Measurements from ENCODE around the gene FOXG1. TPM values are rescaled to one million over a fixed set of nuclear protein-coding genes. Genes with fewer than 3 reads are reported as not detected.

FOXG1 gene
- total and polyA plus RNA-seq, 2 experiments from 2014 or later, result 0.15 TPM; not detected in 1

- H3K27ac ChIP-seq, result no peak overlapping the region
- H3K4me3 ChIP-seq, result no peak overlapping the region
- no peaks in the 10 kb centered on the region for H3K4me1 ChIP-seq (ENCODE audit: low read depth)
- DNase-seq (ENCODE audit: low read depth in 1 of 2, low spot score in 1 of 2), result no peak
- TF ChIP-seq, protein P1, sequence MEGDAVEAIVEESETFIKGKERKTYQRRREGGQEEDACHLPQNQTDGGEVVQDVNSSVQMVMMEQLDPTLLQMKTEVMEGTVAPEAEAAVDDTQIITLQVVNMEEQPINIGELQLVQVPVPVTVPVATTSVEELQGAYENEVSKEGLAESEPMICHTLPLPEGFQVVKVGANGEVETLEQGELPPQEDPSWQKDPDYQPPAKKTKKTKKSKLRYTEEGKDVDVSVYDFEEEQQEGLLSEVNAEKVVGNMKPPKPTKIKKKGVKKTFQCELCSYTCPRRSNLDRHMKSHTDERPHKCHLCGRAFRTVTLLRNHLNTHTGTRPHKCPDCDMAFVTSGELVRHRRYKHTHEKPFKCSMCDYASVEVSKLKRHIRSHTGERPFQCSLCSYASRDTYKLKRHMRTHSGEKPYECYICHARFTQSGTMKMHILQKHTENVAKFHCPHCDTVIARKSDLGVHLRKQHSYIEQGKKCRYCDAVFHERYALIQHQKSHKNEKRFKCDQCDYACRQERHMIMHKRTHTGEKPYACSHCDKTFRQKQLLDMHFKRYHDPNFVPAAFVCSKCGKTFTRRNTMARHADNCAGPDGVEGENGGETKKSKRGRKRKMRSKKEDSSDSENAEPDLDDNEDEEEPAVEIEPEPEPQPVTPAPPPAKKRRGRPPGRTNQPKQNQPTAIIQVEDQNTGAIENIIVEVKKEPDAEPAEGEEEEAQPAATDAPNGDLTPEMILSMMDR (IDR thresholded peaks at IDR 0.05; ENCODE audit: low read depth, low read length), result no peak
- no peaks in the 10 kb centered on the region for H3K9me3 ChIP-seq (ENCODE audit: low read depth)
- no peaks in the 10 kb centered on the region for H3K36me3 ChIP-seq
- H3K27me3 ChIP-seq, result peaks cover 100% of the 10 kb centered on the region
Observed at GRCh38 chr14:28780843-28781820, 14.5 kb downstream of the FOXG1 start.

GRCh38 chr14:28782301-28782700, 15.7 kb downstream of the FOXG1 start:
- H3K4me1 ChIP-seq (ENCODE audit: low read depth), result no peaks in the 10 kb centered on the region

GRCh38 chr14:28783664-28784063, 17.1 kb downstream of the FOXG1 start:
- DNase-seq (ENCODE audit: low read depth in 1 of 2, low spot score in 1 of 2), result no peak

More at GRCh38 chr14:28782301-28782700, 15.7 kb downstream of the FOXG1 start:
- no peaks in the 10 kb centered on the region for H3K9me3 ChIP-seq (ENCODE audit: low read depth)
- TF ChIP-seq, protein P1 (IDR thresholded peaks at IDR 0.05; ENCODE audit: low read depth, low read length), result no peak
- peaks cover 100% of the 10 kb centered on the region for H3K27me3 ChIP-seq
- H3K36me3 ChIP-seq, result no peaks in the 10 kb centered on the region
- no peak overlapping the region for H3K27ac ChIP-seq
- DNase-seq (ENCODE audit: low read depth in 1 of 2, low spot score in 1 of 2), result no peak
- H3K4me3 ChIP-seq, result no peak overlapping the region

GRCh38 chr14:28784096-28785048, 17.8 kb downstream of the FOXG1 start:
- no peak for DNase-seq (ENCODE audit: low read depth in 1 of 2, low spot score in 1 of 2)
- TF ChIP-seq, protein P1 (IDR thresholded peaks at IDR 0.05; ENCODE audit: low read depth, low read length), result no peak
- no peak overlapping the region for H3K27ac ChIP-seq
- peaks cover 99% of the 10 kb centered on the region for H3K27me3 ChIP-seq
- peak overlapping the region; percentile 41 for H3K4me3 ChIP-seq
- no peaks in the 10 kb centered on the region for H3K36me3 ChIP-seq
- H3K9me3 ChIP-seq (ENCODE audit: low read depth), result no peaks in the 10 kb centered on the region
- H3K4me1 ChIP-seq (ENCODE audit: low read depth), result no peaks in the 10 kb centered on the region

More at GRCh38 chr14:28783664-28784063, 17.1 kb downstream of the FOXG1 start:
- Histone ChIP-seq H3K9me3 (ENCODE audit: low read depth) (no peaks in the 10 kb centered on the region), H3K27ac (no peak overlapping the region), H3K36me3 (no peaks in the 10 kb centered on the region), H3K27me3 (peaks cover 99% of the 10 kb centered on the region), H3K4me3 (no peak overlapping the region), H3K4me1 (ENCODE audit: low read depth) (no peaks in the 10 kb centered on the region)
- TF ChIP-seq, protein P1 (IDR thresholded peaks at IDR 0.05; ENCODE audit: low read depth, low read length), result no peak

Data from cardiac muscle cell (in vitro differentiated cells and primary cell).